HG03354 (cell line): ENCODE measurements around the gene ACOX3.
"Not testable (repeated sequence)": the region's sequence is repeated elsewhere in the genome, so short reads cannot be mapped to it uniquely, and the experiment has no call there.

ENCODE experiments used
- ATAC-seq: cut with Tn5 transposase; IDR thresholded peaks from one replicate; pipeline ENCODE4 v1.9.1; 2021; ENCODE audit warnings: mild to moderate bottlenecking; ENCODE audit not compliant: unreplicated experiment, poor library complexity, severe bottlenecking

The ACOX3 gene

DNA sequence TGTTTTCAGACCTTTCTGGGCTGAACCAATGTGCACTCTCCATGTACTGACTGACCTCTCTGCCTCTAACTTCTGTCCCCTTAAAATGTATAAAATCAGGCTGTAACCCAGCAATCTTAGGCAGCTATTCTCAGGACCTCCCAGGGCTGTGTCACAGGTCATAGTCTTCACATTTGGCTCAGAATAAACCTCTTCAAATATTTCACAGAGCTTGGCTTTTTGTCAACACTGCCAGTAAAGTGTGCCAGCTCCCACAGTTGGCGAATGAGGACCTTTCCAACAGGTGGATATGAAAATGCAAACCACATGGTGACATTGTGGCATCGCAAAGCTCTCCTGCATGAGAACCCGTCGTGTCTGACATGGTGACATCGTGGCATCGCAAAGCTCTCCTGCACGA is 76.4 kb downstream of the ACOX3 start:
- ATAC-seq: no peak

DNA sequence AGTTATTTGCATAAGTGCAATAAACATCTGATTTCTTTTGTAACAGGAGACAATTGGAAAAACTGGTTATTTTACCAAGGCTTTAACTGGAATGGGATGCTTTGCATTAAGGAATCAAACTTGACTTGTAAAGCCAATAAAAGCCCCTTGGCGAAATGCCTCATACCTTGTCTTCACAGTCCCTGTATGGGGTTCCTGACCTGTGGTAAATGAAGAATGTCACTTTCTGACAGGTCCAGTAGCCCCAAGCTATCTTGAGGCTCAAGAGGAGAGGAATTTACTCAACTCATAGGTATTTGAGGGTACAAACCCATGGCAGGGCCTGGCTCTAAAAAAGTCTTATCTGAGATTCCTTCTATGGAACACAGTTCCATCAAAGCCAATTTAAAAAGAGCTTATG is 78.0 kb downstream of the ACOX3 start:
- ATAC-seq: no peak

DNA sequence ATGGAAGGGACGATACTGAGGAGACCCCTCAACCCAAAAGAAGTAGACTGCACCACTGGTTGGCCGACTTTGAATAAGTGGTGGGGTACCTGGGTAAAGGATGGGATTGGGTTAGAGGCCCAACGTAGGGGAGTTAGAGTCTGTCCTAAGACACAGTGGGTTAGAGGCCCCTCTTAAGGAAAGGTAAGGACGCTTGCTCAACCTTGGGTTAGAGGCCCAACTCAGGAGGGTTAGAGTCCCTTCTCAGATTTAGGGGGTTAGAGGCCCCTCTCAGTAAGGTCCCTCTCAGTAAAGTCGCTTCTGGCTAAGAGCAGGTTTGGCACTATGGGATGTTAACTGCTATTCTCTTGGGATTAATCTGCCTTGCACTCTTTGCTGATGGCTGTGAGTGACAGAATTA is 81.3 kb downstream of the ACOX3 start:
- no peak for ATAC-seq

DNA sequence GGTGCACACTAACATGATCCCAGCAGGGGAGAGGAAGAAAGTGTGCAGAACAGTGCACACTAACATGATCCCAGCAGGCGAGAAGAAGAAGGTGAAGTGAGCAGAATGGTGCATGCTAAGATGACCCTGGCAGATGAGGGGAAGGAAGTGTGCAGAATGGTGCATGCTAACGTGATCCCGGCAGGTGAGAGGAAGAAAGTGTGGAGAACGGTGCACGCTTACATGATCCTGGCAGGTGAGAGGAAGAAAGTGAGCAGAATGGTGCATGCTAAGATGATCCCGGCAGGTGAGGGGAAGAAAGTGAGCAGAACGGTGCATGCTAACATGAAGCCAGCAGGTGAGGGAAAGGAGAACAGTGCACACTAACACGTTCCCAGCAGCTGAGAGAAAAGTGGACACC is 83.7 kb downstream of the ACOX3 start:
- ATAC-seq: no peak

DNA sequence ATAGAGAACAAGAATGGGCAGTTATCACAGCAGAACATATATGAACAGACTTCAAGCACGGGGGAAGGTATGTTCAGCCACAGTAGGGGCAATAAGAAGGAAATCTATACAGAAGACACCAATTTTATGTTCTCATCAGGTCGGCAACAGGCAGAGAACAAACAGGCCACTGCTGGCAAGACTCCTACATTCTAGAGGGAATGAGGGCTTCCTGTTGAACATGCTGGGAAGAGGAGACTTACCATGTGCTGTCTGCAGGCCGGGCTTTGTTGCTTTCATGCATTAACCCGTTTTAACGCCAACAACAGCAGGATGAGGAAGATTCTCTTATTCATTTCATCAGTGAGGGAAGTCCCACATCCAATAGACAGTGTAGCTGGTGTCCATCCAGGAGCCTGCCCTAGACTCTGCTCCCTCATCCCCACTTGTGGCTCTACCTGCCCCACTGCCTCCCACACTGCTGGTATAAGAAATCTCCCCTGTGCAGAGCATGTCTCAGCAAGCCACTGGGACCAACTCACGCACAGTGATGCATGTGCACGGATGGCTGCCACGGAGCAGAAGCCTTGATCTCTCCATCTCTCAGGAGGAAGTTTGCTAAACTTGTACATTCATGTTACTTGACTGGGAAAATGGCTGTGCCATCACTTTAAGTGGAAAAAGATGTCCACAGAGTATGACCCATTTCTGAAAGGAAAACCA is 84.5 kb downstream of the ACOX3 start:
- ATAC-seq: no peak

DNA sequence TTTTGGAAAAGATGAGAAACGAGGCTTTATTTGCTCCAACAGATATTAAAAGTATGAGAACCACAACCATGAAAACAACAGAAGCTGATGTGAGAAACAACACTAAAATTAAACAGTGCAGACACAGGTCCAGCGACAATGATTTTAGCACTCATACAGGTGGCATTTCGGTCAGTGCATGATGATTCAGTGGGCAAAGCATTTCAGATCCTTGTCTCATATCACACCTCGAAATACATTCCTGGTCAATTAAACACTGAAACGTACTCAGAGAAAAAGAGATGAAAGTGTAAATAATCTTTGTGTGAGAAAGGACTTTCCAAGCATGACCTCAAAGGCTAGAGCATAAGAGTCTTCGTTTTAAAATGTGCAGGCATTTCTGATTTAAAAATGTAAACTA is 85.2 kb downstream of the ACOX3 start:
- no peak for ATAC-seq

DNA sequence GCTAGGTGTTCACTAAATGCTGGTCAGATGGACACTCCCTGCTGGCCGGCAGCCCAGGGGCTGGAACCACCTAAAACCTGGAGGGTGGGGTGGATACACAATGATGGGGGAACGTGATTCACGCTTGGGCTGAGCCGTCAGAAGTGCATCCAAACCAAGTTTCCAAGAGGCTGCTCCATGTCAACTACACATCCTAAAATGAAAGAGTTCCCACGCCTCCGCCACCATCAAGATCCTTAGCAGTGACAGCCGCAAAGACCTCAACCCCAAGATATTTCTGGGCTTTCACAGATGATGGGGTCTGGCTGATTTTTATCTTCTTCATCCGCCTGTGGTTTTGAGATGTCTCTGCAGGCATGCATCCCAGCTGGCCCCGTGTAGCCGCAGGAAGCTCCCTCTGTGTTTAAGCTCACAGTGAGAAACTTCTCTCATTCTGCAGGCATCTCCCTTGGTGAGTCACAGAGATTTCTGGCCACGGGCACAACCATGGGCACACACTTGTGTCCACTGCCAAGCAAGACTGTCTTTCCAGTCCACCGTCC is 86.5 kb downstream of the ACOX3 start:
- no peak for ATAC-seq

DNA sequence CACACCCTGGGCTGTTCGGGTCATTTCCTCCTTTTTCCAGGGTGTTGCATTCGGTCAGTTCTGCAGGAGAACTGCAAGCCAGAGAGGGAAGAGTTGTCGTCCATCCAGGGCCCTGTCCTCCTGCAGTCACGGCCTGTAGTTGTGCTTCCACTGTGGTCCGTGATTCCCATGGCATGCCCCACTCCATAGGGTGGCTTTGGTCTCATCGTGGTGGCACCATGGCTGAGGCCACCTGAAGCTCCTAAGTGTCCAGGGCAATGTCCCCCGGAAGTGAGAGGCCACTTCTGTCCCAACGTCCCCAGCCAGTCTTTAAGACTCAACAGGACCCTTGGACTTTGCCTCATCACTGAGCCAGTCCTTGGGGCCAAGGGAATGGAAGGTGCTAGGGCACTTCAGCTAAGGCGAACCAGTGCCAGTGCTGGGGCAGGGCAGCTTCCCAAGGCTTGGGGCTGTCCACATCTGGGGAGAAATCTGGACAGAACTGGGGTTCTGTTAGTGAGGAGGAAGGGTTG is 87.3 kb downstream of the ACOX3 start:
- no peak for ATAC-seq

DNA sequence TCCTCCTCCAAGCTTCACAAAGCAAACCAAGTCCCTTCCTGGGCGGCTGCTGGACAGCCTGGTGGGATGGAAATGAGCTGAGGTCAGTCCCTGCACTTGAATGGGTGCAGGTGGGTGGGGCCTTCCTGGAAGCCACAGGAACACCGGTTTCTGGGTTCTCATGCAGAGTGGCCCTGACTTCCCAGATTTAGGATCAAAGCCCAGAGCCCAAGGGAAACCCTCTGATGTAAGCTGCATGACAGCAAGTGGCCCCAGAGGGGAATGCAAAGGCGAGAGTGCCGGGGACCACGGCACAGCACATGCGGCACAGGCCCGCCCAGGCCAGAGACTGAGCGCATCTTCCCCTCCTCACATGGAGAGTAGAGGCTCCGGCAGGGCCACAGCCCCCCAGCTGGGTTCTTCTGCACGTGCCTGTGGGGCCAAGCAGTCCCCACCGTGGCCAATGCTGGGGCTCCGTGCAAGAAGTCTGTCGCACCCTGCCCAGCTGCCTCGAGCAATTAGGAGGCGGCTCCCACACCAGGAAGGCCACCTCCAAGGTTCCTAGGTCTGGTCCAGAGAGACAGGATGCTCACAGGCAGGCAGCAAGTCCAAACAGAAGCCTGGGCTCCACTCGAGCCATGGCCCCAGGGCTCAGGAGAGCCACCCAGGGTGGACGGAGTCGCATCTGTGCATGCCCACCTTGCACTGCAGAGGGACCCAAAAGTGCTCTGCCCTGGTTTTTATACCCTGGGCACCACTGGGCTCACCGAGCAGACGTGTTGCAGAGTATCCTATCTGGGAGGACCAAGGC is 88.0 kb downstream of the ACOX3 start:
- no peak for ATAC-seq

DNA sequence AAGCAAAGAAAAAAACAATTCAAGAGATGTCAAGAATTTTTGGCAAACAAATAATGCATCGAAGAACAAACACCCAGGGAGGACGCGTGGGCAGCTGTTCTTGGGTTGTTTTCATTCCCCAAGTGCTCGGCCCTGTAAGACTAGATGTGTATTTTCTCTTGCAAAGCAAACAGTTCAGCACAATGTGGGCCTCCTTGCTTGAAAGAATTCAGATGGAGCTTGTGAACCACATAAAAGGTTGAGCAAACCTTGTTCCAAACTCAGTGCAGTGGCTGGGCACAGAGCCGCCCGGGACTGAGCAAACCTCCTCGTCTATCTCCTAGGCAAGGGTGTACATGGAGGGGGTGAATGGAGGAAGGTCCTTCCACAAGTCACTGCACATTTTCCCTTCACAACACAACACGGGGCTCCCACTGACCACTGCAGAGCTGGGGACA is 88.6 kb downstream of the ACOX3 start:
- ATAC-seq: no peak

DNA sequence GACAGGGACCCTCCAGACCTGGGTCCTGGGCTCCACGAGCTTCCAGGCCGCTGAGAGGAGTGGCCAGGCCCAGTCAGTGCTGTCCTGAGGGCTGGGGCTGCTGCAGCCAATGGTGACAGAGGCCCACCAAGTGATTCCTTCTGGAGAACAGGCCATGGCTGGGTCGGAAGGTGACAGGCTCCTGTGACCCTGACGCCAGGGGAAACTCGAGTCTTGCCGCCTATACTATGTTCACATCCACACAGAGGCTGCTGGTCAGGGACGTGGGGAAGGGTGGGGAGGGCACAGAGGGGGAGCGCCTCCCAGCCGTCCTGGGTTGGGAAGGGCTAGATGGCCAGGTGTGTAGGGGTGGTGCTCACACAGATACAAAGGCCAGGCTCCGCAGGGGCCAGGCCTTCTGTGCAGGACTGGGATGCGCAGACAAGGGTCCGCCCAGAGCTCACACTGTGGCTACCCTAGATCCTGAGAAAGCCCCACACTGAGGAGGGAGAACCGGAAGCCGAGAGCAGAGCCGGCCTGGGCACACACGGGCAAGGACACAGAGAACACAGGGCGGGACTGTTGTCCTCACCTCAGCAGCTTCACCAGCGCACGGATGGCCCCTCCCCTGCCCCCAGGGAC is 89.6 kb downstream of the ACOX3 start:
- no peak for ATAC-seq

DNA sequence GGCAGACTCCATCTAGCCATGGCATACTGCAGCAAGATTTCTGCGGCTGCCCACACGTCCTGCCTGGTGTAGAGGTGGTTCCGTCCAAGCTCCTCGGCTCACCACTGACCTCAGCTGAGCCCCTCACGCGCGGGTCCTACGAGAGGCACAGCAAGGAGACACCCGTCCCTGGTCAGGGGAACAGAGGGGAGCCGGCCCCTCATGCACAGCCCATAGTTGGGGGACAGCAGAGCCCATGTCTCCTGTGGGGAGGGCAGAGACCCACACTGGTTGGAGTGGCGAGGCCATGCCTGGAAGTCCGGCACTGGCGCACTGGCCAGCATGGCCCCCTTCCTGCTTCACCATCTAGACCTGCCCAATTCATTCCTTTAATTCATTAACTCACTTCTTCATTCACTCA is 90.2 kb downstream of the ACOX3 start:
- no peak for ATAC-seq

DNA sequence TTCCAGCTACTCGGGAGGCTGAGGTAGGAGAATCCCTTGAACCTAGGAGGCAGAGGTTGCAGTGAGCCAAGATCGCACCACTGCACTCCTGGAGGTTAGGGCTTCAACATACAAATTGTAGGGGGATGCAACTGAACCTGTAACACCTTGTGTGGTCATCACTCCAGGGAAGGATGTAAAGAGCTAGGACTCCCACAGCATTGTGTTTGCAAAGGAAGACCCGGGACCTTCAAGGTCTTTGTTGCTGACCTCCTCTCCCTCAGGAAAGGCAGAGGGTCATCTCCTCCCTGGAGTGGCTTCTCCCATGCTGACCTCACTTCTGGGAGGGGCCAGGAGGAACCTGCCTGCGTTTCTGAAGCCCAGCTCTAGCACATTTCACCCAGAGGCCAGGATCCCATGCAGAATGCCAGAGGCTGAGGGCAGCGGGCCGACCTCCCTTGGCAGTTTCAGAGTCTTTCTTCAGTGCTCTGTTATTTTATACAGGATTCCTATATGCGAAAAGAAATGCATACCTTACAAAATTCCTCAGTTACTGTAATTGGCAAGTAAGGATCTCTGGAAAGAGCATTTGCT is 90.8 kb downstream of the ACOX3 start:
- ATAC-seq: no peak

DNA sequence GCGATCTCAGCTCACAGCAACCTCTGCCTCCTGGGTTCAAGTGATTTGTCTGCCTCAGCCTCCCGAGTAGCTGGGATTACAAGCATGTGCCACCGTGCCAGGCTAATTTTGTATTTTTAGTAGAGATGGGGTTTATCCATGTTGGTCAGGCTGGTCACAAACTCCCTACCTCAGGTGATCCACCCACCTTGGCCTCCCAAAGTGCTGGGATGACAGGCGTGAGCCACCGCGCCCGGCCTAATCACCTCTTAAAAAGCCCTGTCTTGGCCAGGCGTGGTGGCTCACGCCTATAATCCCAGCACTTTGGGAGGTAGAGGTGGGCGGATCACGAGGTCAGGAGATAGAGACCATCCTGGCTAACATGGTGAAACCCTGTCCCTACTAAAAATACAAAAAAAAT is 91.3 kb downstream of the ACOX3 start:
- not testable (repeated sequence) for ATAC-seq

DNA sequence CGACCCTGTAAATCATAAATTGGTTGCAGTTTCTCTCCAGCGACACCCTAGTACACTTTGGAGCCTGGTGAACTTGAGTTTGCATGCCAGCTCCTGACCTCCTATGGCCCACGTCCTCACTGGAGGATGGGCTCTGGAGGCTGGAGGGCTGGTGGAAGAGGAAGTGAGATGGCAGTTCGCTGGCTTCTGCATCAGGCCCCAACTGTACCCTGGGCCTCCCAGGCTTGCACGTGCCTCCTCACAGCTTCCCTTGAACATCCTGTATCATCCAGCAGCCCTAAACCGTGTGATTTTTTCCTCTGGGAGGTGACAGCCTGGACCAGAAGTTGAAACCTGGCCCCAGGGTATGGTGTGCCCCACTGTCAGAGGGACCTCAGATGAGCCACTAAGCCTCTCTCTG is 92.5 kb downstream of the ACOX3 start:
- ATAC-seq: no peak

DNA sequence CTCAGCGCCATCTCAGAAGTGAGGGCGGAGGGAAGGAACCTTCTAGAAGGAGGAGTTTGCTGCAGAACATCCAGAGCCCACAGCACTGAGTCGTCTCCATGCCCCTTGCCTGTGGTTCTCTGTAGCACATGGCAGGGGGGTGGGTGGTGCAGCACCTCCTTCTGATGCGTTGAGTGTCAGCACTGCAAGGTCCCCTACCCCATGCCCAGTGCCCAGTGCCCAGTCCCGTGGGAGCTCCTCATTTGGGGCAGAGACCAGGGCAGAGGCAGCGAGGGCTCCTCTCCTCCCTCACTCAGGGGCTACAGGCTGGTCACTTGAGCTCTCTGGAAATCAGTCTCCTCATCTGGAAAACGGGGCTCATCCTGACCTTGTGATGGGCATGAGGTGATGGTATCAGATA is 92.9 kb downstream of the ACOX3 start:
- ATAC-seq: no peak

DNA sequence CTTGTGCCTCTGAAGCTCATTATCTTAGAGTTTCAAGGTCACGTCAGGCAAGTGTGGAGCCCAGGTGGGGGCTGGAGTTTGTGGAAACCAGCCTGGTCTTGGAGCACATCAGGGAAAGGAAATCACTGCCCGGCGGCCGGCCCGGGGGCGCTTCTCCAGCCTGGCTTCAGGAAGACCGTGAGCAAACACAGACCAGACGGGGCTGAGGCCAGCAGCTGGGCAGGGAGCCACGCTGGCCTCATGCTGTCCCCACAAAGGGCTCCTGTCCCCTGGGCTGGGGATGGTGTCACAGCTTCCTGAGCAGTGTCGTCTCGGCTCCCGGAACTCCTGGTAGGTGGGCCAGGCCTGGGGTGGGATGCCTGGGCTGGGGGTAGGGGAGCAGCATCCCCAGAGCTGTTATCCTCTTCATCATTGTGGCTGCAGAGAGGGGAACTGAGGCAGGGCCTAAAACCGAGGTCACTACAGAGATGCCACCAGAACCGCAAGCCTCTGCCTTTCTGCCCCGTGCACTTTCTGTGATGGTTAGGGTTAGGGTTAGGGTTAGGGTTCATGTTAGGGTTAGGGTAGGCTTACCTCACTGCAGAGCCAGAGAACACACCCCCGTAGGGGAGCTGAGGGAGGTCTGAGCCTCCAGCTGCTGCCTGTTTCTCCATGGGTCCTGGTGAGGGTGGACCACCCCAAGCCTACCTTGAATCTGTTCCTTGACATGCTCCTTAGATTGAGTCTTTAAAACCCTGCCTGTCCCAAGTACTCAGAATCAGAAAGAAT is 93.5 kb downstream of the ACOX3 start:
- no peak for ATAC-seq

DNA sequence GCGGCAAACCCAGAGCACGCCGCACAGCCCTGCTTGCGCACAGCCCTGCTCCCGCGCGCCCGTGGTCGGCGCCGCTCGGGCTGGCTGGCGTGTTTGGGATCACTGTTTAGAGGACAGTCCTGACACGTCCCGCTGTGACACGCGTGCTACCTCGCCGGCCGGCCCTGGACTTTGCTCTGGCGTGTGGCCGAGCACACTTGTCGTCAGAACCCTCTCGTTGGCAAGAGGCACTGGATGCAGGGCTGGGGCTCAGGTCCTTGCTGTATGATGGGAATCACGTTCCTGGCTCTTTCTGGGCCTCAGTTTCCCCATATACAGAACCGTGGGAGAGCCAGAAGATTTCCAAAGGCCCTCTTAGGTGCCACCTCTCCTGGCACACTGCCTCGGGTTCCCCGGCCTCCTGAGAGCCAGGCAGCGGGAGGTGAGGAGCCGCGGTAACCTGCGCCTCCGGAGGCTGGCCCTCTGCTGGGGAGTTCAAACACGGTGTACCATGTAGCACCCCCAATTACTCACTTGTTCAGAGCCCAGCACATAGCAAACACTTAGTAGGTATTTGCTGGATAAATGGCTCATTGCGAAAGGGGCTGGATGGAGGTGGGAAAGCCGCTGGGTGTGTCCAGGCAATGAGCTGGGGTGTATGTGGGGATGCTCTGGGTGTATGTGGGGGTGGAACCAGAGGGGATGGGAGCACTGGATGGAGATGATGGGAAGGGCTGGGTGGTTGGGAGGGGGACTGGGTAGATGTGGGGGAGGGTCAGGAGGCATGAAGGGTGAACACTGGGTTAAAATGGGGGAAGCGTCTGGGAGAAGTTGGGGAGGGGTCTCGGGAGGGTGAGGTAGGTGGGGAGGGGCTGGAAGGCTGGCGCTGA is 94.3 kb downstream of the ACOX3 start:
- no peak for ATAC-seq
